Natural killer cell (primary cell): Measurements from ENCODE around the gene FAM83E. TPM values are rescaled to one million over a fixed set of nuclear protein-coding genes. Genes with fewer than 3 reads are reported as not detected.

Experiments used
- ATAC-seq, 3 donors: fragments of 150-1000 bp in 2 of 3; fragments of 200-7000 bp in 1 of 3; cut with Tn5 transposase; 1 replicate in 1 of 3; 2 replicates in 2 of 3; pipeline ENCODE4 v1.10.0; 2021; ENCODE audit warnings: mild to moderate bottlenecking in 2 of 3, moderate library complexity in 2 of 3
- DNase-seq, 2 donors: peaks; one replicate each; pipeline versions ENCODE4 v3.0.0 to v3.0.0-alpha.2; 2013 to 2021; ENCODE audit warnings: mixed read lengths in 1 of 2
- H3K27ac ChIP-seq: one replicate; pipeline ENCODE4 v1.5.1; 2013; ENCODE audit warnings: mild to moderate bottlenecking, low read length
- H3K27me3 ChIP-seq: one replicate; pipeline ENCODE4 v1.6.1; 2013; ENCODE audit warnings: low read length; ENCODE audit not compliant: control insufficient read depth, insufficient read depth
- H3K36me3 ChIP-seq: one replicate; pipeline ENCODE4 v1.6.1; 2013; ENCODE audit warnings: low read length; ENCODE audit not compliant: control insufficient read depth, insufficient read depth
- H3K4me1 ChIP-seq: one replicate; pipeline ENCODE4 v1.6.1; 2013; ENCODE audit warnings: low read length; ENCODE audit not compliant: control insufficient read depth, insufficient read depth
- H3K4me3 ChIP-seq: one replicate; pipeline ENCODE4 v1.5.1; 2013; ENCODE audit warnings: low read length
- H3K9me3 ChIP-seq: one replicate; pipeline ENCODE4 v1.6.1; 2013; ENCODE audit warnings: low read length; ENCODE audit not compliant: control insufficient read depth, insufficient read depth
- H3K27ac Mint-ChIP-seq, 2 donors: one replicate each; pipeline ENCODE4 v1.8.0; 2022; ENCODE audit warnings: mild to moderate bottlenecking in 2 of 2, mixed read lengths in 2 of 2, moderate library complexity in 1 of 2
- H3K27me3 Mint-ChIP-seq, 2 donors: one replicate each; pipeline ENCODE4 v1.8.0; 2022; ENCODE audit warnings: low read depth in 2 of 2, mixed read lengths in 2 of 2
- H3K36me3 Mint-ChIP-seq: one replicate; pipeline ENCODE4 v1.8.0; 2022; ENCODE audit warnings: mixed read lengths
- H3K4me1 Mint-ChIP-seq, 2 donors: one replicate each; pipeline ENCODE4 v1.8.0; 2022; ENCODE audit warnings: mixed read lengths in 2 of 2
- H3K4me3 Mint-ChIP-seq: one replicate; pipeline ENCODE4 v1.8.0; 2022; ENCODE audit warnings: mild to moderate bottlenecking, moderate library complexity, mixed read lengths
- H3K9me3 Mint-ChIP-seq, 2 donors: one replicate each; pipeline ENCODE4 v1.8.0; 2022; ENCODE audit warnings: mixed read lengths in 2 of 2
- WGBS: methylation state at CpG from one replicate; pipeline ENCODE4 v1.1.7; 2013; ENCODE audit warnings: missing lambda C conversion rate; ENCODE audit not compliant: insufficient coverage; 5-methylcytosine and 5-hydroxymethylcytosine counted together
- intact Hi-C: fragments of 100-400 bp; cut with micrococcal nuclease; formaldehyde crosslinking; loops from one replicate; pipeline ENCODE4 v1.14.2; 2022
- total RNA-seq, 4 donors: library from RNA; stranded (reverse); fragments of 120-200 nt in 1 of 4; gene quantifications; one replicate each; pipeline versions ENCODE4 v1.2.3 to v1.2.4, GENCODE V29; 2013 to 2022
- TF ChIP-seq, protein P1 (sequence below): fragments of 200-600 bp; IDR thresholded peaks from one replicate; pipeline ENCODE4 v1.8.0; 2022; ENCODE audit warnings: antibody characterized with exemption

Gene FAM83E
- total RNA-seq, 3 donors from 2014 or later (not counting 1 experiment from before 2014, with no cell fraction given) = 0.70 to 1.3 (median 1.1) TPM

DNA sequence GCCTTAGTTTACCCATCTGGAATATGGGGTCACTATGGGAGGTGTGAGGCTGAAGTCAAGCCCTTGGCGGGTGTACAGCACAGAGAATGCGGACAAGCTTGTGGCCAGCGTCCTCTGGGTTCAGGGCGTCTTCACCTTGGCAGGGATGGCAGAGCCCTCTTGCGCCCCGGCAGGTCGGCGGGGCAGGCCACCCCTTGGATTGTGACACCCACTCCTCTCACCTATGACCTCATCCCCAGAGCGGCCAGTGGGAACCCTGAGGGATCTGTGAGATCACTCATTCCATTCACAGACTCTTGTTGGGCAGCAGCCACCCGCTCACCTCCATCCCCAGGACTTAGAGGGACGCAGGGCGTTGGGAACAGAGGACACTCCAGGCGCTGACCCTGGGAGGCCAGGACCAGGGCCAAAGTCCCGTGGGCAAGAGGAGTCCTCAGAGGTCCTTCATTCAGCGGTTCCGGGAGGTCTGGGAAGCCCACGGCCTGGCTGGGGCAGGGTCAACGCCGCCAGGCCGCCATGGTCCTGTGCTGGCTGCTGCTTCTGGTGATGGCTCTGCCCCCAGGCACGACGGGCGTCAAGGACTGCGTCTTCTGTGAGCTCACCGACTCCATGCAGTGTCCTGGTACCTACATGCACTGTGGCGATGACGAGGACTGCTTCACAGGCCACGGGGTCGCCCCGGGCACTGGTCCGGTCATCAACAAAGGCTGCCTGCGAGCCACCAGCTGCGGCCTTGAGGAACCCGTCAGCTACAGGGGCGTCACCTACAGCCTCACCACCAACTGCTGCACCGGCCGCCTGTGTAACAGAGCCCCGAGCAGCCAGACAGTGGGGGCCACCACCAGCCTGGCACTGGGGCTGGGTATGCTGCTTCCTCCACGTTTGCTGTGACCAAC, 8.2 kb downstream of the FAM83E start, which contains the start of gene SPACA4:
Gene SPACA4, plus strand, starts transcription at position 280 of the 896 bp plus-strand sequence. Its CDS starts 237 bp downstream, at position 517.
- no peak for ATAC-seq
- no peaks in the 10 kb centered on the region for H3K27me3 Mint-ChIP-seq

DNA sequence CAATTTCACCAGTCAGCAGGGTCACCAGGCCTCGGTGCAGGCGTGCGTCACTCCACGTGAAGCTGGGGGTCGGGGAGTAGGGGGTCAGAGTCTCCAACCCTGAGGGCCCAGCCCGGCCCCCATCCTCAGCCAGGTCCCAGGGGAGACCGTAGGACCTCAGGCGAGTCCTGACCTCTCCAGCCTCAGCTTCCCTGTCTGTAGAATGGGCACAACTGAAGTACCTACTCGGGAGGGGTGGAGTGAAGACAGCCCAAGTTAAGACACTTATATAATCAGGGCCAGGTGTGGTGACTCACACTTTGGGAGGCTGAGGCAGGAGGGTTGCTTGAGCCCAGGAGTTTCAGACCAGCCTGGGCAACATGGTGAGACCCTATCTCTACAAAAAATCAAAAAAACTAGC, 11.0 kb downstream of the FAM83E start:
- Mint-ChIP-seq H3K9me3 (no peaks in the 10 kb centered on the region), H3K4me1 (peaks cover 0 to 3% of the 10 kb centered on the region in 2 donors), H3K27me3 (peaks cover 0 to 3% of the 10 kb centered on the region in 2 donors), H3K27ac (no peak overlapping the region), H3K36me3 (no peaks in the 10 kb centered on the region), H3K4me3 (no peak overlapping the region)
- ATAC-seq (no peak), DNase-seq (no peak)
- Histone ChIP-seq H3K27ac (no peak overlapping the region), H3K4me3 (no peak overlapping the region), H3K4me1 (peaks cover 3% of the 10 kb centered on the region), H3K27me3 (no peaks in the 10 kb centered on the region), H3K36me3 (no peaks in the 10 kb centered on the region), H3K9me3 (no peaks in the 10 kb centered on the region)
- TF ChIP-seq, protein P1, sequence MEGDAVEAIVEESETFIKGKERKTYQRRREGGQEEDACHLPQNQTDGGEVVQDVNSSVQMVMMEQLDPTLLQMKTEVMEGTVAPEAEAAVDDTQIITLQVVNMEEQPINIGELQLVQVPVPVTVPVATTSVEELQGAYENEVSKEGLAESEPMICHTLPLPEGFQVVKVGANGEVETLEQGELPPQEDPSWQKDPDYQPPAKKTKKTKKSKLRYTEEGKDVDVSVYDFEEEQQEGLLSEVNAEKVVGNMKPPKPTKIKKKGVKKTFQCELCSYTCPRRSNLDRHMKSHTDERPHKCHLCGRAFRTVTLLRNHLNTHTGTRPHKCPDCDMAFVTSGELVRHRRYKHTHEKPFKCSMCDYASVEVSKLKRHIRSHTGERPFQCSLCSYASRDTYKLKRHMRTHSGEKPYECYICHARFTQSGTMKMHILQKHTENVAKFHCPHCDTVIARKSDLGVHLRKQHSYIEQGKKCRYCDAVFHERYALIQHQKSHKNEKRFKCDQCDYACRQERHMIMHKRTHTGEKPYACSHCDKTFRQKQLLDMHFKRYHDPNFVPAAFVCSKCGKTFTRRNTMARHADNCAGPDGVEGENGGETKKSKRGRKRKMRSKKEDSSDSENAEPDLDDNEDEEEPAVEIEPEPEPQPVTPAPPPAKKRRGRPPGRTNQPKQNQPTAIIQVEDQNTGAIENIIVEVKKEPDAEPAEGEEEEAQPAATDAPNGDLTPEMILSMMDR = no peak
- intact Hi-C loops = no loop called here
- WGBS = 91% methylated on average over 9 of the region's 9 CpGs

More for the DNA sequence above, 8.2 kb downstream of the FAM83E start, which contains the start of gene SPACA4:
- no peak within 1 kb of the TSS for H3K4me3 ChIP-seq
- H3K4me1 ChIP-seq = peaks cover 4% of the 10 kb centered on the region
- DNase-seq = no peak
- Mint-ChIP-seq H3K9me3 (no peaks in the 10 kb centered on the region), H3K4me1 (peaks cover 0 to 4% of the 10 kb centered on the region in 2 donors), H3K4me3 (no peak within 1 kb of the TSS), H3K36me3 (no peaks in the 10 kb centered on the region), H3K27ac (no peak within 1 kb of the TSS)
- WGBS = 93% methylated on average over 39 of the region's 39 CpGs
- intact Hi-C loops = no loop called here
- H3K36me3 ChIP-seq = no peaks in the 10 kb centered on the region
- TF ChIP-seq, protein P1 = no peak
- no peaks in the 10 kb centered on the region for H3K27me3 ChIP-seq
- no peaks in the 10 kb centered on the region for H3K9me3 ChIP-seq
- no peak within 1 kb of the TSS for H3K27ac ChIP-seq

DNA sequence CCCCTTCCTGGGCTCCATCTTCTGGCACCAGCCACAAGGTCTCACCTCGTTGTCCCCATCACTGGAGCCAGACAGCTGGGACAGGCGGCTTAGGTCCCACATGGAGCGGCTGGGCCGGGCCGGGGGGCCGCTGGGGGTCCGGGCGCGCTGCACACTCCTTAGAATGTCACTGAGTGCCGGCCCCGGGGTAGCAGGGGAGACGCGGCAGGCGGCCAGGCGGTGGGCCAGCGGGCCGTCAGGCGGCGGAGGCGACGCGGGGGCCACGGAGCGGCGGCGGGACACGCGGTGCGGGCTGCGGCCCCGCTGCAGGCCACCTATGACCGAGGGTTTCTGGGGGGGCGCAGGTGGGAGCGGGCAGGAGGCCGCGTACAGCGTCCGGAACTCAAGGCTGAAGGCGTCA, 11.4 kb downstream of the FAM83E start:
- no peaks in the 10 kb centered on the region for H3K4me1 ChIP-seq
- Mint-ChIP-seq H3K4me3 (no peak overlapping the region), H3K4me1 (no peaks in the 10 kb centered on the region), H3K9me3 (no peaks in the 10 kb centered on the region), H3K27me3 (peaks cover 0 to 3% of the 10 kb centered on the region in 2 donors), H3K36me3 (no peaks in the 10 kb centered on the region), H3K27ac (no peak overlapping the region)
- H3K4me3 ChIP-seq = no peak overlapping the region
- TF ChIP-seq, protein P1 = no peak
- intact Hi-C loops = no loop called here
- no peak overlapping the region for H3K27ac ChIP-seq
- 94% methylated on average over 39 of the region's 39 CpGs for WGBS
- H3K9me3 ChIP-seq = no peaks in the 10 kb centered on the region
- H3K36me3 ChIP-seq = no peaks in the 10 kb centered on the region
- H3K27me3 ChIP-seq = no peaks in the 10 kb centered on the region
- DNase-seq (no peak), ATAC-seq (no peak)
